ENCODE results near the gene TMEM208. TPM values are rescaled to one million over a fixed set of nuclear protein-coding genes. Genes with fewer than 3 reads are reported as not detected.

Gene TMEM208
- total and polyA plus RNA-seq, 4 donors, result 22.3 to 140 (median 70.2) TPM

DNA sequence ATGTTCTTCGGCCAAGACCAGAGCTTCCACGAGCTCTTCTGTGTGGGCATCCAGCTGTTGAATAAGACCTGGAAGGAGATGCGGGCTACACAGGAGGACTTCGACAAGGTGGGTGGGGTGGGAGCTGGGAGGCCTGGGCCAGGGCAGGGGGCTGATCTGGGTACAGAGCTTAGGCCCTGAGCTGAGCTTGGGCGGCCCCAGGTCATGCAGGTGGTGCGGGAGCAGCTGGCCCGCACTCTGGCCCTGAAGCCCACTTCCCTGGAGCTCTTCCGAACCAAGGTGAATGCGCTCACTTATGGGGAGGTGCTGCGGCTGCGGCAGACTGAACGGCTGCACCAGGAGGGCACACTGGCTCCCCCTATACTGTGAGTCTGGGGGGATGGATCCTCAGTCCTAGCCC, 24.5 kb upstream of the TMEM208 start:
- Histone ChIP-seq H3K27ac (ENCODE audit: low read depth in 1 of 2, low read length in 2 of 2) (no peak overlapping the region), H3K4me1 (ENCODE audit: control insufficient read depth in 4 of 4, insufficient read depth in 4 of 4, low read length in 3 of 4) (peaks cover 2 to 19% (median 8%) of the 10 kb centered on the region in 4 donors), H3K4me3 (ENCODE audit: low read depth in 1 of 3, low read length in 3 of 3) (no peak overlapping the region), H3K36me3 (ENCODE audit: control insufficient read depth in 4 of 4, insufficient read depth in 3 of 4, low read depth in 1 of 4, low read length in 3 of 4) (peaks cover 2 to 35% (median 11%) of the 10 kb centered on the region in 4 donors), H3K27me3 (ENCODE audit: control insufficient read depth in 4 of 4, insufficient read depth in 4 of 4, low read length in 3 of 4) (no peaks in the 10 kb centered on the region), H3K9me3 (ENCODE audit: control insufficient read depth in 4 of 4, low read length in 3 of 4) (no peaks in the 10 kb centered on the region), H3K9ac (ENCODE audit: low read depth in 1 of 2, low read length in 2 of 2) (no peak overlapping the region)
- 97% methylated on average over 12 of the region's 12 CpGs for WGBS
- DNase-seq (ENCODE audit: low spot score), result no peak
- TF ChIP-seq YY1 (IDR thresholded peaks at IDR 0.05) (no peak), SP1 (IDR thresholded peaks at IDR 0.05) (no peak), FOXA1 (IDR thresholded peaks at IDR 0.05) (no peak), RXRA (IDR thresholded peaks at IDR 0.05) (no peak), NR2F2 (IDR thresholded peaks at IDR 0.05) (no peak), FOXA2 (IDR thresholded peaks at IDR 0.05) (no peak), EGR1 (IDR thresholded peaks at IDR 0.05; ENCODE audit: low read depth in 2 of 2) (no peak), TAF1 (conservative IDR thresholded peaks at IDR 0.05) (no peak), HNF4A (conservative IDR thresholded peaks at IDR 0.05) (no peak), JUND (IDR thresholded peaks at IDR 0.05) (no peak), ZBTB33 (IDR thresholded peaks at IDR 0.05) (no peak), GABPA (IDR thresholded peaks at IDR 0.05 in 1 of 2, conservative IDR thresholded peaks at IDR 0.05 in 1 of 2) (no peak), RAD21 (IDR thresholded peaks at IDR 0.05) (no peak), HNF4G (IDR thresholded peaks at IDR 0.05) (no peak)
- TF ChIP-seq, protein P1, sequence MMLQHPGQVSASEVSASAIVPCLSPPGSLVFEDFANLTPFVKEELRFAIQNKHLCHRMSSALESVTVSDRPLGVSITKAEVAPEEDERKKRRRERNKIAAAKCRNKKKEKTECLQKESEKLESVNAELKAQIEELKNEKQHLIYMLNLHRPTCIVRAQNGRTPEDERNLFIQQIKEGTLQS (IDR thresholded peaks at IDR 0.05), result no peak
- TF ChIP-seq, protein P2, sequence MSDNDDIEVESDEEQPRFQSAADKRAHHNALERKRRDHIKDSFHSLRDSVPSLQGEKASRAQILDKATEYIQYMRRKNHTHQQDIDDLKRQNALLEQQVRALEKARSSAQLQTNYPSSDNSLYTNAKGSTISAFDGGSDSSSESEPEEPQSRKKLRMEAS (IDR thresholded peaks at IDR 0.05), result no peak
- TF ChIP-seq, protein P3, sequence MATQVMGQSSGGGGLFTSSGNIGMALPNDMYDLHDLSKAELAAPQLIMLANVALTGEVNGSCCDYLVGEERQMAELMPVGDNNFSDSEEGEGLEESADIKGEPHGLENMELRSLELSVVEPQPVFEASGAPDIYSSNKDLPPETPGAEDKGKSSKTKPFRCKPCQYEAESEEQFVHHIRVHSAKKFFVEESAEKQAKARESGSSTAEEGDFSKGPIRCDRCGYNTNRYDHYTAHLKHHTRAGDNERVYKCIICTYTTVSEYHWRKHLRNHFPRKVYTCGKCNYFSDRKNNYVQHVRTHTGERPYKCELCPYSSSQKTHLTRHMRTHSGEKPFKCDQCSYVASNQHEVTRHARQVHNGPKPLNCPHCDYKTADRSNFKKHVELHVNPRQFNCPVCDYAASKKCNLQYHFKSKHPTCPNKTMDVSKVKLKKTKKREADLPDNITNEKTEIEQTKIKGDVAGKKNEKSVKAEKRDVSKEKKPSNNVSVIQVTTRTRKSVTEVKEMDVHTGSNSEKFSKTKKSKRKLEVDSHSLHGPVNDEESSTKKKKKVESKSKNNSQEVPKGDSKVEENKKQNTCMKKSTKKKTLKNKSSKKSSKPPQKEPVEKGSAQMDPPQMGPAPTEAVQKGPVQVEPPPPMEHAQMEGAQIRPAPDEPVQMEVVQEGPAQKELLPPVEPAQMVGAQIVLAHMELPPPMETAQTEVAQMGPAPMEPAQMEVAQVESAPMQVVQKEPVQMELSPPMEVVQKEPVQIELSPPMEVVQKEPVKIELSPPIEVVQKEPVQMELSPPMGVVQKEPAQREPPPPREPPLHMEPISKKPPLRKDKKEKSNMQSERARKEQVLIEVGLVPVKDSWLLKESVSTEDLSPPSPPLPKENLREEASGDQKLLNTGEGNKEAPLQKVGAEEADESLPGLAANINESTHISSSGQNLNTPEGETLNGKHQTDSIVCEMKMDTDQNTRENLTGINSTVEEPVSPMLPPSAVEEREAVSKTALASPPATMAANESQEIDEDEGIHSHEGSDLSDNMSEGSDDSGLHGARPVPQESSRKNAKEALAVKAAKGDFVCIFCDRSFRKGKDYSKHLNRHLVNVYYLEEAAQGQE (IDR thresholded peaks at IDR 0.05), result no peak
- TF ChIP-seq, protein P4, sequence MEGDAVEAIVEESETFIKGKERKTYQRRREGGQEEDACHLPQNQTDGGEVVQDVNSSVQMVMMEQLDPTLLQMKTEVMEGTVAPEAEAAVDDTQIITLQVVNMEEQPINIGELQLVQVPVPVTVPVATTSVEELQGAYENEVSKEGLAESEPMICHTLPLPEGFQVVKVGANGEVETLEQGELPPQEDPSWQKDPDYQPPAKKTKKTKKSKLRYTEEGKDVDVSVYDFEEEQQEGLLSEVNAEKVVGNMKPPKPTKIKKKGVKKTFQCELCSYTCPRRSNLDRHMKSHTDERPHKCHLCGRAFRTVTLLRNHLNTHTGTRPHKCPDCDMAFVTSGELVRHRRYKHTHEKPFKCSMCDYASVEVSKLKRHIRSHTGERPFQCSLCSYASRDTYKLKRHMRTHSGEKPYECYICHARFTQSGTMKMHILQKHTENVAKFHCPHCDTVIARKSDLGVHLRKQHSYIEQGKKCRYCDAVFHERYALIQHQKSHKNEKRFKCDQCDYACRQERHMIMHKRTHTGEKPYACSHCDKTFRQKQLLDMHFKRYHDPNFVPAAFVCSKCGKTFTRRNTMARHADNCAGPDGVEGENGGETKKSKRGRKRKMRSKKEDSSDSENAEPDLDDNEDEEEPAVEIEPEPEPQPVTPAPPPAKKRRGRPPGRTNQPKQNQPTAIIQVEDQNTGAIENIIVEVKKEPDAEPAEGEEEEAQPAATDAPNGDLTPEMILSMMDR (IDR thresholded peaks at IDR 0.05; ENCODE audit: low read depth, low read length, missing input control), result no peak
